IPS DF 6.9 (cell line): ENCODE measurements around the gene PATJ.

Source experiments
- DNase-seq: peaks from one replicate; pipeline ENCODE4 v3.0.0-alpha.2; 2013; ENCODE audit warnings: low read depth, low spot score
- H3K27ac ChIP-seq: one replicate; pipeline ENCODE4 v1.5.1; 2013; ENCODE audit warnings: low read length, control low read depth
- H3K27me3 ChIP-seq: 2 replicates; pipeline ENCODE4 v1.6.1; 2013; ENCODE audit warnings: mild to moderate bottlenecking, low read length; ENCODE audit not compliant: control insufficient read depth, insufficient read depth
- H3K36me3 ChIP-seq: 2 replicates; pipeline ENCODE4 v1.6.1; 2013; ENCODE audit warnings: low read length; ENCODE audit not compliant: control insufficient read depth, insufficient read depth
- H3K4me1 ChIP-seq: 2 replicates; pipeline ENCODE4 v1.6.1; 2013; ENCODE audit warnings: low read length; ENCODE audit not compliant: control insufficient read depth, insufficient read depth
- H3K4me3 ChIP-seq: 2 replicates; pipeline ENCODE4 v1.5.1; 2013; ENCODE audit warnings: mild to moderate bottlenecking, low read length
- H3K9me3 ChIP-seq: 2 replicates; pipeline ENCODE4 v1.6.1; 2013; ENCODE audit warnings: low read length, inconsistent platforms; ENCODE audit not compliant: control insufficient read depth, insufficient read depth
- WGBS: extraction: QIAGEN DNeasy Blood & Tissue Kit; methylation state at CpG from one replicate; pipeline ENCODE4 v1.1.7; 2013; ENCODE audit warnings: mixed read lengths, missing lambda C conversion rate; ENCODE audit not compliant: insufficient read length, insufficient coverage; 5-methylcytosine and 5-hydroxymethylcytosine counted together

PATJ gene

GRCh38 chr1:61752921-61753389 is 10.7 kb downstream of the PATJ start:
- no peaks in the 10 kb centered on the region; the same call in 1 of the 2 replicates for H3K4me1 ChIP-seq
- no peak for DNase-seq
- no peak overlapping the region for H3K27ac ChIP-seq
- no CpG with 5 or more reads among the region's 1 CpG for WGBS
- no peak overlapping the region for H3K4me3 ChIP-seq
- no peaks in the 10 kb centered on the region for H3K9me3 ChIP-seq
- no peaks in the 10 kb centered on the region for H3K27me3 ChIP-seq
- H3K36me3 ChIP-seq = no peaks in the 10 kb centered on the region

DNA sequence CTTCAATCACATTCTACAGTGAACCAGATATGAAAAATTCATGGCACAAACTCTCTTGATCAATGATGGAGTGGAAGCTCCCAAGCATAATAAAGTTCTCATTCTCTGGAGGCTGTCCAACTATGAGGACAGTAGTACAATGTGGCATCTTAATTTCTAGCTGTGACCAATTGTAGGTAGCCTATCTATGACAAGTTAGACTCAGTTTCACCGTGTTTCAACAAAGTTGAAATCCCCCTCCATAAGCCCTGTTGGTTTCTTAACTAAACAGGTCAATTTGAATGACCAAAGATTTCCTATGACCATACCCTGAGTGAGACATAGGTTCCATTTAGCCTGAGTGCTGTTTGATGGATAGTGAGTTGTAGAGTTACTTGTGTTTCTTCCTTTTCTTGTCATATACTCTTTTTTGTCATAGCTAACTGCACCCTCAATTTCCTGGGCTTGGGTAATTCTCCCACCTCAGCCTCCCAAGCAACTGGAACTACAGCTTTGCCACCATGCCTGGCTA is 11.8 kb downstream of the PATJ start:
- Histone ChIP-seq H3K27me3 (no peaks in the 10 kb centered on the region), H3K4me3 (no peak overlapping the region), H3K36me3 (no peaks in the 10 kb centered on the region), H3K4me1 (no peaks in the 10 kb centered on the region; the same call in 1 of the 2 replicates), H3K27ac (no peak overlapping the region), H3K9me3 (no peaks in the 10 kb centered on the region)
- DNase-seq = no peak
- WGBS = no CpG with 5 or more reads among the region's 1 CpG

- no CpG with 5 or more reads among the region's 4 CpGs for WGBS
- H3K4me1 ChIP-seq = no peaks in the 10 kb centered on the region; the same call in 1 of the 2 replicates
Observed at GRCh38 chr1:61754545-61754944, 12.3 kb downstream of the PATJ start.

DNA sequence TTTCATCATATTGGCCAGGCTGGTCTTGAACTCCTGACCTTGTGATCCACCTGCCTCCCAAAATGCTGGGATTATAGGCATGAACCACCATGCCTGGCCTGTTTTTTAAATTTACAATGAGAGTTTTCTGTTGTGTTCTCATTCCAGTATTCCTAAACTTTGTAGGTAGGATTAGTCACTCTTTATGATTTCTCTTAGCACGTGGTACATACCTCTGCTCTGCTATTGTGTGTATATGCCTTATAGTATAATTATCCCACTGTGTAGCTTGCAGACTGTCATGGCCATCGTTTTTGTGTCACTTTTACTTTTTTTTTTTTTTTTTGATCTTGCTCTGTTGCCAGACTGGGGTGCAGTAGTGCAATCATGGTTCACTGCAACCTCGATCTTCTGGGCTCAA is 14.5 kb downstream of the PATJ start:
- WGBS = no CpG with 5 or more reads among the region's 3 CpGs
- Histone ChIP-seq H3K9me3 (no peaks in the 10 kb centered on the region), H3K27me3 (no peaks in the 10 kb centered on the region), H3K4me1 (no peaks in the 10 kb centered on the region; the same call in 1 of the 2 replicates), H3K27ac (no peak overlapping the region), H3K4me3 (no peak overlapping the region), H3K36me3 (no peaks in the 10 kb centered on the region)
- DNase-seq = no peak

More at GRCh38 chr1:61754545-61754944, 12.3 kb downstream of the PATJ start:
- no peak overlapping the region for H3K27ac ChIP-seq
- no peak overlapping the region for H3K4me3 ChIP-seq
- H3K9me3 ChIP-seq = no peaks in the 10 kb centered on the region
- no peaks in the 10 kb centered on the region for H3K27me3 ChIP-seq
- no peaks in the 10 kb centered on the region for H3K36me3 ChIP-seq
- no peak for DNase-seq

DNA sequence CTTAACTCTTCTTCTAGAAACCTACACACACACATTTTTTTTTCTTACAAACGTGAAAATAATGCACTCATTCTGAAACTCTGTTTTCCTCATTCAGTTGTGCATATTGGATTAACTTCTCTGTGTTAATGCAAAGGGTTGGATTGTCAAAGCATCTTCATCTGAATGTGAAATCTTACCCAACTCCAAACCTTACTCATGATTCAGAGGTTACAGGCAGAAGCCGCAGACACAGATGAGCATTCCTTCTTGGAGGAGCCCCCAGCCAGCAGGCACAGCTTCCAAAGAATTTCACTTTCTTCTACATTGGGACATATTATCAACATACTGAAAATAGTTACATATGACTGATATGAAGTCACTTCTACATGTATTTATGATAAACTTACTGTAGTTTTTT is 15.7 kb downstream of the PATJ start:
- Histone ChIP-seq H3K36me3 (no peaks in the 10 kb centered on the region), H3K27me3 (no peaks in the 10 kb centered on the region), H3K9me3 (no peaks in the 10 kb centered on the region), H3K4me3 (no peak overlapping the region), H3K4me1 (no peaks in the 10 kb centered on the region), H3K27ac (no peak overlapping the region)
- no CpG with 5 or more reads among the region's 2 CpGs for WGBS
- DNase-seq = no peak

GRCh38 chr1:61770131-61770530 is 27.9 kb downstream of the PATJ start:
- Histone ChIP-seq H3K4me1 (no peaks in the 10 kb centered on the region), H3K36me3 (peaks cover 1% of the 10 kb centered on the region; the same call in 1 of the 2 replicates)
- no peak for DNase-seq

GRCh38 chr1:61776091-61776490 is 33.8 kb downstream of the PATJ start:
- Histone ChIP-seq H3K9me3 (no peaks in the 10 kb centered on the region), H3K36me3 (peaks cover 2% of the 10 kb centered on the region; the same call in 1 of the 2 replicates), H3K27ac (no peak overlapping the region), H3K4me3 (no peak overlapping the region), H3K27me3 (no peaks in the 10 kb centered on the region), H3K4me1 (no peaks in the 10 kb centered on the region)
- 100% methylated on average over 1 of the region's 2 CpGs for WGBS
- no peak for DNase-seq

More at GRCh38 chr1:61770131-61770530, 27.9 kb downstream of the PATJ start:
- no peak overlapping the region for H3K4me3 ChIP-seq
- no peak overlapping the region for H3K27ac ChIP-seq
- no peaks in the 10 kb centered on the region for H3K9me3 ChIP-seq
- no peaks in the 10 kb centered on the region for H3K27me3 ChIP-seq
- no CpG with 5 or more reads among the region's 1 CpG for WGBS

GRCh38 chr1:61779231-61779630 is 37.0 kb downstream of the PATJ start:
- H3K4me3 ChIP-seq = no peak overlapping the region
- WGBS = no CpG with 5 or more reads among the region's 2 CpGs
- H3K27ac ChIP-seq = no peak overlapping the region
- DNase-seq = no peak
- no peaks in the 10 kb centered on the region for H3K9me3 ChIP-seq
- no peaks in the 10 kb centered on the region for H3K4me1 ChIP-seq
- H3K36me3 ChIP-seq = peaks cover 2% of the 10 kb centered on the region; the same call in 1 of the 2 replicates
- H3K27me3 ChIP-seq = no peaks in the 10 kb centered on the region

DNA sequence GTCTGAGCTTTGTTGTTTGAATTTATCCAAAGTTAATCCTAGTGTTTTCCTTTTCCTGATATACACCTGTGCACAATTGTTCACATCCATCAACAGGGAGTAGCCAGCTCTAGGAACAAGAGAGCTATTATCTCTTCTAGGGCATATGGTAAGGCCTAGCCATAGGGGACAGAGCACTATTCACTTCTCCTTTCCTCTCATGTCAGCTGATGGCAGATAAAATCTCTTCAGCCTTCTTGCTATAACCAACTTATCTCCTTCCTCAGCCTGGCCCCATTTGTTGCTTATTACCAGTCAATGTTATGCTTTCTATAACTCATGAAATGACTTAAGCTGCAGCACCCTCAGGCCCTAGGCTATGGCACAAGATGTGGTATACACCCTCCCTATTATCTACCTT is 38.9 kb downstream of the PATJ start:
- Histone ChIP-seq H3K36me3 (no peaks in the 10 kb centered on the region), H3K4me3 (no peak overlapping the region), H3K4me1 (no peaks in the 10 kb centered on the region), H3K27me3 (no peaks in the 10 kb centered on the region), H3K27ac (no peak overlapping the region), H3K9me3 (no peaks in the 10 kb centered on the region)
- no peak for DNase-seq

GRCh38 chr1:61782771-61783170 is 40.5 kb downstream of the PATJ start:
- Histone ChIP-seq H3K4me1 (no peaks in the 10 kb centered on the region), H3K27me3 (no peaks in the 10 kb centered on the region), H3K36me3 (peaks cover 2% of the 10 kb centered on the region; the same call in 1 of the 2 replicates), H3K9me3 (no peaks in the 10 kb centered on the region), H3K27ac (no peak overlapping the region), H3K4me3 (no peak overlapping the region)
- no peak for DNase-seq
- no CpG with 5 or more reads among the region's 4 CpGs for WGBS

DNA sequence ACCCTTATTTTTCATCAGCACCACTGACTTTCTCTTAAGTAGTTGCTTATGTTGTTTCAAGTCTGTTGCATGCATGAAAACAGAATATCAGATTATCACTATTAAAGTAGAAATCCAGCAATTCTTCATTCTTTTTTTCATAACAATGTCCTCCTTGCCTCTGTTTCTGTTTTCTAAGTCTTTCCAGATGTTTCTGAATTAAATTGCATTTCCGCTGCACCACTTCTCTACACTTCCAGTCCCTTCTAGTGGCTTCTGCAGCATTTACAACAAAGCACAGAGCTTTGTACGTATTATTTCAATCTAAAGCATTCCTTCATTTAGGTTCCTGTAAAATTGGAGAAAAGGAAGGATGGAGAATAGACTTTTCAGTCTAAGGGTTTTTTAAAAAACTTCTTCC is 42.4 kb downstream of the PATJ start:
- no peaks in the 10 kb centered on the region for H3K9me3 ChIP-seq
- WGBS = no CpG with 5 or more reads among the region's 2 CpGs

More for the DNA sequence above, 42.4 kb downstream of the PATJ start:
- Histone ChIP-seq H3K27me3 (no peaks in the 10 kb centered on the region), H3K4me3 (no peak overlapping the region), H3K4me1 (no peaks in the 10 kb centered on the region), H3K27ac (no peak overlapping the region), H3K36me3 (peaks cover 3% of the 10 kb centered on the region; the same call in 1 of the 2 replicates)
- no peak for DNase-seq
